GM12878 (cell line): ENCODE data around the gene SPHK1. TPM values are rescaled to one million over a fixed set of nuclear protein-coding genes. Genes with fewer than 3 reads are reported as not detected.

ENCODE experiments used
- ATAC-seq: fragments of 200-7000 bp; cut with Tn5 transposase; 3 replicates; pipeline ENCODE4 v1.9.1; 2020; ENCODE audit warnings: mild to moderate bottlenecking, moderate library complexity
- BruUV-seq: library from RNA; stranded (reverse); fragments of 400-500 nt; replicated peaks from 2 replicates; lab custom pipeline; 2021; lab: Mats Ljungman, UMichigan
- CTCF ChIA-PET: fragments of 300-600 bp; sonication (Branson Sonifier 250); formaldehyde crosslinking; extraction: SDS; loops from one replicate; lab custom pipeline; 2021; ENCODE audit warnings: inconsistent platforms; lab: Yijun Ruan, JAX
- POLR2A ChIA-PET: fragments of 350-600 bp; formaldehyde crosslinking; extraction: SDS; loops from one replicate; lab custom pipeline; 2021; ENCODE audit warnings: inconsistent platforms; lab: Charles Lee
- RAD21 ChIA-PET: fragments of 300-600 bp; sonication (Branson Sonifier 250); formaldehyde crosslinking; loops from one replicate; lab custom pipeline; 2023; ENCODE audit warnings: antibody characterized with exemption; ENCODE audit not compliant: unreplicated experiment; lab: Charles Lee
- SMC1A ChIA-PET: fragments of 300-600 bp; sonication (Branson Sonifier 250); formaldehyde crosslinking; loops from one replicate; lab custom pipeline; 2023; ENCODE audit not compliant: unreplicated experiment, uncharacterized antibody; lab: Charles Lee
- DNase-seq: peaks from one replicate; pipeline ENCODE4 v3.0.0-alpha.2; 2011; ENCODE audit warnings: low read depth, low spot score
- FAIRE-seq: peaks from 3 replicates; lab custom pipeline; 2011; peaks lifted over from hg19 to GRCh38; lab: Jason Lieb, UNC
- H2AFZ ChIP-seq: 2 replicates; pipeline ENCODE4 v1.6.0; 2011; ENCODE audit warnings: low read depth, low read length, control low read depth; ENCODE audit not compliant: control insufficient read depth
- H3K27ac ChIP-seq: 2 replicates; pipeline ENCODE4 v1.5.1; 2011; ENCODE audit warnings: control low read depth; ENCODE audit not compliant: control insufficient read depth, insufficient read depth
- H3K27me3 ChIP-seq, 2 experiments: replicated peaks in 1 of 2; 2 replicates each; pipeline versions ENCODE4 v1.6.0 to v1.6.1; 2011; ENCODE audit warnings: low read length in 1 of 2; ENCODE audit not compliant: control insufficient read depth in 2 of 2, insufficient read depth in 2 of 2
- H3K36me3 ChIP-seq, 2 experiments: 2 replicates each; pipeline ENCODE4 v1.5.1; 2011; ENCODE audit warnings: low read length in 1 of 2; ENCODE audit not compliant: control insufficient read depth in 2 of 2, insufficient read depth in 2 of 2
- H3K4me1 ChIP-seq: 2 replicates; pipeline ENCODE4 v1.6.1; 2011; ENCODE audit warnings: mild to moderate bottlenecking, low read length, moderate library complexity, mixed read lengths; ENCODE audit not compliant: control insufficient read depth, insufficient read depth
- H3K4me2 ChIP-seq: 2 replicates; pipeline ENCODE4 v1.6.0; 2011; ENCODE audit warnings: control low read depth; ENCODE audit not compliant: control insufficient read depth, insufficient read depth
- H3K4me3 ChIP-seq: fragments of 200-600 bp; sonication (generic); 2 replicates; pipeline ENCODE4 v1.5.1; 2016
- H3K79me2 ChIP-seq: 2 replicates; pipeline ENCODE4 v1.6.0; 2011; ENCODE audit warnings: low read length; ENCODE audit not compliant: control insufficient read depth, insufficient read depth
- H3K9ac ChIP-seq: 2 replicates; pipeline ENCODE4 v1.8.0; 2011; ENCODE audit warnings: low read length, control low read depth, mixed read lengths; ENCODE audit not compliant: control insufficient read depth, insufficient read depth
- H3K9me3 ChIP-seq: replicated peaks from 3 replicates; pipeline ENCODE4 v1.5.1; 2011; ENCODE audit warnings: mild to moderate bottlenecking, low read length; ENCODE audit not compliant: control insufficient read depth, insufficient read depth
- H4K20me1 ChIP-seq: 2 replicates; pipeline ENCODE4 v1.6.0; 2011; ENCODE audit not compliant: control insufficient read depth, insufficient read depth
- ELK1 ChIP-seq: IDR thresholded peaks from 2 replicates; pipeline ENCODE4 v1.6.1; 2012; ENCODE audit warnings: low read depth, low read length, improper control_type of control experiment
- PRDM15 ChIP-seq: fragments of 450-650 bp; formaldehyde crosslinking; IDR thresholded peaks from 2 replicates; pipeline ENCODE4 v1.4.0; 2020; ENCODE audit warnings: mild to moderate bottlenecking, moderate library complexity
- WGBS: methylation state at CpG from one replicate; pipeline ENCODE4 v1.1.6; 2016; ENCODE audit warnings: low lambda C conversion rate; ENCODE audit not compliant: insufficient replicate concordance, insufficient coverage; ENCODE audit errors: missing lambda C conversion rate; 5-methylcytosine and 5-hydroxymethylcytosine counted together
- in situ Hi-C: fragments of 300-500 bp; cut with MboI; formaldehyde crosslinking; loops from 9 replicates; pipeline ENCODE4 v1.14.3; 2018; ENCODE audit warnings: mixed read lengths
- intact Hi-C: fragments of 100-400 bp; cut with micrococcal nuclease; formaldehyde crosslinking; loops from one replicate; pipeline ENCODE4 v1.14.2; 2022; ENCODE audit not compliant: unreplicated experiment
- polyA plus RNA-seq, 11 experiments: library from polyadenylated mRNA; depleted of rRNA in 4 of 11; unstranded in 6 of 11; stranded (reverse) in 5 of 11; fragments of >200 nt; fragmentation: Nextera tagmentation in 4 of 11; fragmentation: Illumina TruSeq in 1 of 11; extraction: Ambion mirVana in 4 of 11; extraction: Trizol in 1 of 11; gene quantifications; 1 replicate in 1 of 11; 2 replicates in 10 of 11; pipeline versions ENCODE4 v1.2.1 to v1.2.3, GENCODE V29; 2011 to 2016; ENCODE audit warnings: inconsistent platforms in 2 of 11, missing spikeins in 2 of 11, low read depth in 1 of 11
- total RNA-seq, 4 experiments: library from RNA; depleted of rRNA in 3 of 4; stranded (reverse); fragments of >200 nt in 3 of 4; fragmentation: Illumina TruSeq in 1 of 4; extraction: Trizol in 1 of 4; gene quantifications; 2 replicates each; pipeline versions ENCODE4 v1.2.1 to v1.2.3, GENCODE V29; 2013 to 2021

SPHK1 gene
- total and polyA plus RNA-seq, 10 of the 15 experiments (the other 5 are each of a cell fraction or from before 2014, with no cell fraction given) = 0.09 to 1.1 (median 0.36) TPM; not detected in 2

- TF ChIP-seq PRDM15 (CRISPR knock-in tag) = no peak
These were observed 18.2 kb upstream of the SPHK1 start (continued) for GRCh38 chr17:76366247-76366646.

GRCh38 chr17:76367642-76368041 lies 16.8 kb upstream of the SPHK1 start:
- H3K27me3 ChIP-seq = no peaks in the 10 kb centered on the region
- WGBS = 52% methylated on average over 6 of the region's 6 CpGs
- H3K27ac ChIP-seq = no peak overlapping the region
- no peaks in the 10 kb centered on the region for H3K9me3 ChIP-seq
- BruUV-seq = no TSS peak
- ChIA-PET CTCF (interaction anchor here (4.2 kb wide), 1 partner anchor 30 kb away, joined by 17 read pairs; no protein-coding TSS in a partner anchor), POLR2A (no interaction called here), SMC1A (no interaction called here), RAD21 (no interaction called here)
- no peak for TF ChIP-seq ELK1
- no peak overlapping the region for H3K4me3 ChIP-seq
- DNase-seq (no peak), ATAC-seq (no peak), FAIRE-seq (no peak)
- H3K9ac ChIP-seq = no peak overlapping the region
- H3K36me3 ChIP-seq = no peaks in the 10 kb centered on the region
- H3K79me2 ChIP-seq = no peaks in the 10 kb centered on the region
- in situ Hi-C loops = no loop called here
- no peak overlapping the region for H3K4me2 ChIP-seq
- intact Hi-C loops = no loop called here
- no peaks in the 10 kb centered on the region for H3K4me1 ChIP-seq
- no peaks in the 10 kb centered on the region for H4K20me1 ChIP-seq
- H2AFZ ChIP-seq = no peak overlapping the region
